ENCODE measurements around the gene TNFAIP8L2. TPM values are rescaled to one million over a fixed set of nuclear protein-coding genes. Genes with fewer than 3 reads are reported as not detected.

TNFAIP8L2 gene
- polyA plus RNA-seq, 1 donor from 2014 or later, result not detected

GRCh38 chr1:151147665-151148064 is 8.8 kb upstream of the TNFAIP8L2 start:
- TF ChIP-seq RAD21 (conservative IDR thresholded peaks at IDR 0.05) (no peak), CTCF (IDR thresholded peaks at IDR 0.05; ENCODE audit: poor library complexity, severe bottlenecking) (no peak), MXI1 (conservative IDR thresholded peaks at IDR 0.05; ENCODE audit: poor library complexity, severe bottlenecking) (no peak), EP300 (conservative IDR thresholded peaks at IDR 0.05; ENCODE audit: poor library complexity, severe bottlenecking) (no peak), TAF1 (IDR thresholded peaks at IDR 0.05; ENCODE audit: low read depth) (no peak), SMC3 (conservative IDR thresholded peaks at IDR 0.05; ENCODE audit: poor library complexity) (no peak), REST (IDR thresholded peaks at IDR 0.05; ENCODE audit: borderline replicate concordance) (no peak), POLR2AphosphoS5 (IDR thresholded peaks at IDR 0.05) (no peak), EZH2 (IDR thresholded peaks at IDR 0.05; ENCODE audit: borderline replicate concordance, insufficient read depth, low read length, poor library complexity, severe bottlenecking) (no peak)
- Histone ChIP-seq H3K4me2 (ENCODE audit: low read length) (peak overlapping the region; percentile 92), H3K9me2 (ENCODE audit: insufficient read depth, low read length) (no peaks in the 10 kb centered on the region), H3K9me3 (ENCODE audit: low read length) (no peaks in the 10 kb centered on the region), H3K9ac (ENCODE audit: low read length) (peak overlapping the region; percentile 98), H2AFZ (ENCODE audit: low read depth, low read length) (no peak overlapping the region), H3K27ac (ENCODE audit: low read length) (peak overlapping the region; percentile 87), H3F3A (ENCODE audit: insufficient read depth, low read length, poor library complexity, severe bottlenecking) (no peaks in the 10 kb centered on the region), H3K79me2 (replicated peaks; ENCODE audit: insufficient read depth, low read length) (peaks cover 38% of the 10 kb centered on the region), H4K20me1 (ENCODE audit: insufficient read depth) (peaks cover 7% of the 10 kb centered on the region), H3K36me3 (ENCODE audit: insufficient read depth, low read length) (no peaks in the 10 kb centered on the region), H3K4me3 (ENCODE audit: low read length) (peak overlapping the region; percentile 100), H3K27me3 (ENCODE audit: insufficient read depth, low read depth, low read length) (no peaks in the 10 kb centered on the region)

GRCh38 chr1:151157067-151157531 is 650 bp downstream of the TNFAIP8L2 start:
- H3K36me3 ChIP-seq (ENCODE audit: insufficient read depth, low read length), result peaks cover 7% of the 10 kb centered on the region
- H3K9me2 ChIP-seq (ENCODE audit: insufficient read depth, low read length), result no peaks in the 10 kb centered on the region
- no peaks in the 10 kb centered on the region for H3K79me2 ChIP-seq (replicated peaks; ENCODE audit: insufficient read depth, low read length)
- TF ChIP-seq RAD21 (conservative IDR thresholded peaks at IDR 0.05) (no peak), MXI1 (conservative IDR thresholded peaks at IDR 0.05; ENCODE audit: poor library complexity, severe bottlenecking) (no peak), CTCF (IDR thresholded peaks at IDR 0.05; ENCODE audit: poor library complexity, severe bottlenecking) (no peak), EZH2 (IDR thresholded peaks at IDR 0.05; ENCODE audit: borderline replicate concordance, insufficient read depth, low read length, poor library complexity, severe bottlenecking) (no peak), TAF1 (IDR thresholded peaks at IDR 0.05; ENCODE audit: low read depth) (no peak), EP300 (conservative IDR thresholded peaks at IDR 0.05; ENCODE audit: poor library complexity, severe bottlenecking) (no peak), SMC3 (conservative IDR thresholded peaks at IDR 0.05; ENCODE audit: poor library complexity) (no peak), POLR2AphosphoS5 (IDR thresholded peaks at IDR 0.05) (no peak), REST (IDR thresholded peaks at IDR 0.05; ENCODE audit: borderline replicate concordance) (no peak)
- H3F3A ChIP-seq (ENCODE audit: insufficient read depth, low read length, poor library complexity, severe bottlenecking), result no peaks in the 10 kb centered on the region
- no peaks in the 10 kb centered on the region for H3K27me3 ChIP-seq (ENCODE audit: insufficient read depth, low read depth, low read length)
- H3K4me2 ChIP-seq (ENCODE audit: low read length), result no peak overlapping the region
- no peak overlapping the region for H3K4me3 ChIP-seq (ENCODE audit: low read length)
- H2AFZ ChIP-seq (ENCODE audit: low read depth, low read length), result no peak overlapping the region
- H3K9ac ChIP-seq (ENCODE audit: low read length), result no peak overlapping the region
- H3K27ac ChIP-seq (ENCODE audit: low read length), result no peak overlapping the region
- no peaks in the 10 kb centered on the region for H3K9me3 ChIP-seq (ENCODE audit: low read length)
- H4K20me1 ChIP-seq (ENCODE audit: insufficient read depth), result no peaks in the 10 kb centered on the region

Data from neural cell (in vitro differentiated cells).